Neutrophil (primary cell): ENCODE measurements around the gene EGR4.

Experiments
- H3K27ac ChIP-seq: fragments of 200-600 bp; sonication (generic); 2 replicates; pipeline ENCODE4 v1.5.1; 2016; ENCODE audit warnings: mild to moderate bottlenecking, moderate library complexity
- H3K27me3 ChIP-seq: fragments of 200-600 bp; sonication (generic); 2 replicates; pipeline ENCODE4 v1.6.0; 2016; ENCODE audit warnings: mild to moderate bottlenecking
- H3K36me3 ChIP-seq: fragments of 200-600 bp; sonication (generic); 2 replicates; pipeline ENCODE4 v1.5.1; 2017
- H3K4me1 ChIP-seq, 2 experiments: fragments of 200-600 bp in 1 of 2; sonication (generic) in 1 of 2; 1 replicate in 1 of 2; 2 replicates in 1 of 2; pipeline versions ENCODE4 v1.5.1 to v1.6.1; 2013 to 2016; ENCODE audit warnings: low read depth in 1 of 2, low read length in 1 of 2, mild to moderate bottlenecking in 1 of 2, moderate library complexity in 1 of 2; ENCODE audit not compliant: control insufficient read depth in 1 of 2, insufficient read depth in 1 of 2
- H3K4me3 ChIP-seq, 2 experiments: fragments of 200-600 bp in 1 of 2; sonication (generic) in 1 of 2; 1 replicate in 1 of 2; 2 replicates in 1 of 2; pipeline ENCODE4 v1.5.1; 2013 to 2016; ENCODE audit warnings: low read depth in 1 of 2, low read length in 1 of 2, mild to moderate bottlenecking in 1 of 2, moderate library complexity in 1 of 2
- H3K9me3 ChIP-seq: fragments of 200-600 bp; sonication (generic); 2 replicates; pipeline ENCODE4 v1.5.1; 2016
- TF ChIP-seq, protein P1 (sequence below): fragments of 200-600 bp; sonication (generic); IDR thresholded peaks from 2 replicates; pipeline ENCODE4 v1.5.1; 2016; ENCODE audit warnings: antibody characterized with exemption

Gene EGR4

DNA sequence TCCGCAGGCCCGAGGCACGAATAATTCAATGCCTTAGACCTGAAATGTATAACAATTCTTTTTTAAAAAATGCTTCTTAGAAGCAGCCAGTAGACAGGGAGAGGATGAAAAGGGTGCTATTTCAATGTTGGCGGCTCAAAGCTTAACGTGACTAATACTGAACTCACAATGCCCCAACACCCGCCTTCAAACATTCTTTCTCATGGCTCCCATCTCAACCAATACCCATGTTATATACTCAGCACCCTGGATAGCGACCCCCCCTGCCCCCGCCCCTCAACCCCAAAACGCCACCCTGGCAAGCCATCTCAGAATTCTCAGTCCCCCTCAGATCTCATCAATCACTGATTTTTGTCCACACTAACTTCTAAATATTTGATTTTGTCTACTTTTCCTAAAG, 13.5 kb downstream of the EGR4 start:
- TF ChIP-seq, protein P1, sequence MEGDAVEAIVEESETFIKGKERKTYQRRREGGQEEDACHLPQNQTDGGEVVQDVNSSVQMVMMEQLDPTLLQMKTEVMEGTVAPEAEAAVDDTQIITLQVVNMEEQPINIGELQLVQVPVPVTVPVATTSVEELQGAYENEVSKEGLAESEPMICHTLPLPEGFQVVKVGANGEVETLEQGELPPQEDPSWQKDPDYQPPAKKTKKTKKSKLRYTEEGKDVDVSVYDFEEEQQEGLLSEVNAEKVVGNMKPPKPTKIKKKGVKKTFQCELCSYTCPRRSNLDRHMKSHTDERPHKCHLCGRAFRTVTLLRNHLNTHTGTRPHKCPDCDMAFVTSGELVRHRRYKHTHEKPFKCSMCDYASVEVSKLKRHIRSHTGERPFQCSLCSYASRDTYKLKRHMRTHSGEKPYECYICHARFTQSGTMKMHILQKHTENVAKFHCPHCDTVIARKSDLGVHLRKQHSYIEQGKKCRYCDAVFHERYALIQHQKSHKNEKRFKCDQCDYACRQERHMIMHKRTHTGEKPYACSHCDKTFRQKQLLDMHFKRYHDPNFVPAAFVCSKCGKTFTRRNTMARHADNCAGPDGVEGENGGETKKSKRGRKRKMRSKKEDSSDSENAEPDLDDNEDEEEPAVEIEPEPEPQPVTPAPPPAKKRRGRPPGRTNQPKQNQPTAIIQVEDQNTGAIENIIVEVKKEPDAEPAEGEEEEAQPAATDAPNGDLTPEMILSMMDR, result no peak
- H3K4me1 ChIP-seq, result peaks cover 6 to 12% of the 10 kb centered on the region in 2 experiments
- no peak overlapping the region for H3K27ac ChIP-seq
- H3K27me3 ChIP-seq, result peaks cover 31% of the 10 kb centered on the region
- H3K4me3 ChIP-seq, result no peak overlapping the region
- H3K36me3 ChIP-seq, result no peaks in the 10 kb centered on the region
- H3K9me3 ChIP-seq, result no peaks in the 10 kb centered on the region

DNA sequence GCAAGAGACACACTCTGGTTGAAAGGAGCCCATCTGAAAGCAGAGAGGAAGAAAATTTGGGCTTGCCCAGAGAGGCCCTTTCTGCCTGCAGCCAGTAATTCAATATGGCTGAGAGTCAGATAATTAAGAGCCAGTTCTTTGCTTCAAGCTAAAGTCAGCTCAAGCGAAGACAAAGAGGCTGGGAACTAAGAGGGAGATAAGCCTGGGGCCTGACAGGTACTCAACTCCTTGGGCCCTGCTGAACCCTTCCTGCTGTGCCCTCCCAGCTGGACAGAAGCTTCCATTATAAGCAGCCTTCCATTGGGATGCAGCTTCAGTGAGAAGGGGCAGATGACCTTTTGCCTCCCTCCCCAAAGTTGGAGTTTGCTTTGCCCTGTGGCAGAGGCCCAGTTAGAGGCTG, 21.1 kb downstream of the EGR4 start:
- no peaks in the 10 kb centered on the region for H3K9me3 ChIP-seq
- no peaks in the 10 kb centered on the region for H3K4me1 ChIP-seq
- H3K36me3 ChIP-seq, result no peaks in the 10 kb centered on the region
- peaks cover 45% of the 10 kb centered on the region for H3K27me3 ChIP-seq
- H3K4me3 ChIP-seq, result no peak overlapping the region
- H3K27ac ChIP-seq, result no peak overlapping the region
- TF ChIP-seq, protein P1, result no peak

DNA sequence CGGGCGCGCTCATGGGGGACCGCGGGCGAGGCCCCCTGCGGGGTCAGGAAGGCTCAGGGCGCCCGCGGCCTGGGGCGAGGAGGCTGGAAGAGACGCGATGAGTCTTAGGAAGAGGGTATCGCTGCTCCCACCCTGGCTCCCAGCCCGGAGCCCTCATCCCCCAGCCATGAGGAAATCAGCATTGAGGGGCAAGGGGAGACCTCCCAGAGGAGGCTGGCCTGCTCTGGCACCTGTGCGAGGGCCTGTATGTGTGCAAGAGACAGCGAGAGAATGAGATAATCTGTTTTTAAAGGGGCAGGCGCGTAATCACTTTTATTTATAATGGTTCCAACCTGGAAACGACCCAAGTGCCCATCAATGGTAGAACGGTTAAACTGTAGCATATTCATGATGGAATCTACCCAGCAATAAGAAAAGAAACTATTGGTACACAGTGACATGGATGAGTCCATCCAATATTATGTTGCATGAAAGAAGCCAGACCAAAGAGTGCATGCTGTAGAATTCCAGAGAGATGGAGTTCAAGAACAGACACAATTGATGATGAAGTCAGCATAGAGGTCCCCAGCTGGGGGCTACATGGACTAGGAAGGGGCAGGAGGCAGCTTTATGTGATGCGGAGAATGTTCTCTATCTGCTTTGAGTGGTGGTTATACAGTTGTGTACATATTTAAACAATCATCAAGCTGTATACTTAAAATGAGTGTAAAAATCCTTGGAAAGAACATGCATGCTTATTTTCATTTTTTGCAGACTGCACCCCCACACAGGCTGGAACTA, 23.5 kb downstream of the EGR4 start:
- TF ChIP-seq, protein P1, result no peak
- Histone ChIP-seq H3K9me3 (no peaks in the 10 kb centered on the region), H3K27me3 (peaks cover 45% of the 10 kb centered on the region), H3K4me1 (no peaks in the 10 kb centered on the region), H3K27ac (no peak overlapping the region), H3K36me3 (no peaks in the 10 kb centered on the region), H3K4me3 (no peak overlapping the region)

DNA sequence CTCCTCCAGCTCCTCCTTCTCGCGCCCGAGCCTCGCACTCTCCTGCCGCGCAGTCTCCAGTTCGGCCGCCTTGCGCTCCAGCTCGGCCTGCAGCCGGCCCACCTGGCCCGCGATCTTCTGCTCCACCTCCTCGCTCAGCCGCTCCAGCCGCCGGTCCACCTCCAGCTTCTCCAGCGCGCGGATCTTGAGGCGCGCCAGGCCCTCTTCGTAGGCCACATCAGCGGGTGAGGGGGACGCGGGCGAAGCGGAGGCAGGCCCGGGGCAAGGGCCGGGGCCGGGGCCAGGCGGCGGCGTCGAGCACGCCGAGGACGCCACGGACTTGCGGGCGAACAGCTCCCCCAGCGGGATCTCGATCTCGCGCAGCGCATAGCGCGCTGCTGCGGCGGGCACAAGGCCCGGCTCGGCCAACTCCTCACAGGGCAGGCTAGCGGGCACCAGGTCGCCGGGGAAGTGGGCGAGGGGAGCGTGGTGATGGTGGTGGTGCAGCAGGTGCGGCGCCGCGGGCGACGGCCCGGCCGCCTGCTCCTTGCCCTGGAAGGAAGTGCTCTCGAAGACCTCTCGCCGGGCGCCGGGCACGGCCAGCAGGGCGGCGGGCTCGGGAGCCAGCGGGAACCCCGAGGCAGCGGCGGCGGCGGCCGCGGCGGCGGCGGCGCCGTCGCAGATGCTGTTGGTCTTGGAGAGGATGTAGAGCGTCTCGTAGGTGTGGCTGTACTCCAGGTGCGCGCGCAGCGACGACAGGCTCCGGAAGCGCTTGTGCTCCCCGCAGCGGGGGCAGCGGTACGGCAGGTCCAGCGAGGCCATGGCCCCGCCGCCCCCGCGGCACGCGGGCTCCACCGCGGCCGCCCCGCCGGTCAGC, 24.3 kb downstream of the EGR4 start:
- Histone ChIP-seq H3K27me3 (peaks cover 45% of the 10 kb centered on the region), H3K4me1 (no peaks in the 10 kb centered on the region), H3K36me3 (no peaks in the 10 kb centered on the region), H3K9me3 (no peaks in the 10 kb centered on the region), H3K27ac (no peak overlapping the region), H3K4me3 (no peak overlapping the region)
- TF ChIP-seq, protein P1, result no peak

DNA sequence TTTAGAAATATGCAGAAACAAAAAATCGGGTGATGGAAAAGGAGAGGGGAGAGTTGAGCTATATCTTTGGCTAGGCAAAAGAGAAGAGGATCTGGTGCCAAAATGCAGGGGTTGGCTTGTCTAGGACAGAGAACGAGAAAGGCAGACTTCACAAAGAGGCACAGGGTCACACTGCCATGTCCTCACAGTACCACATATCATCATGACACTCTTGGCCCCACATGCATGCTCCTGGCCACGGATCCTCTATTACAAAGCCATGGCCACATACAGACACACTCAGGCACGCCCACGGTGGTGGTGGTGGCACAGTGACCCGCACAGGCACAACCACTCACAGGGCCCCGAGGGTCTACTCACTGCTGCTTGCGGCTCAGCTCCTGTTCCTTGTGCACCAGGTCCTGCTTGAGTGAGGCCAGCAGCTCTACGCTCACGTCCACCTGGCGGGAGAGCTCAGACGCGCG, 24.9 kb downstream of the EGR4 start:
- no peak overlapping the region for H3K4me3 ChIP-seq
- TF ChIP-seq, protein P1, result no peak

More for the DNA sequence above, 24.9 kb downstream of the EGR4 start:
- no peaks in the 10 kb centered on the region for H3K36me3 ChIP-seq
- peaks cover 45% of the 10 kb centered on the region for H3K27me3 ChIP-seq
- no peaks in the 10 kb centered on the region for H3K9me3 ChIP-seq
- H3K4me1 ChIP-seq, result no peaks in the 10 kb centered on the region
- H3K27ac ChIP-seq, result no peak overlapping the region
